H9 (cell line): ENCODE measurements around the gene COPS6. TPM values are rescaled to one million over a fixed set of nuclear protein-coding genes. Genes with fewer than 3 reads are reported as not detected.

Source experiments
- DNase-seq: peaks from one replicate; pipeline ENCODE4 v3.0.0-alpha.2; 2017
- H2AFZ ChIP-seq: one replicate; pipeline ENCODE4 v1.6.1; 2013; ENCODE audit warnings: mild to moderate bottlenecking, low read length, control low read depth, moderate library complexity
- H2AK5ac ChIP-seq: 2 replicates; pipeline ENCODE4 v1.6.1; 2013; ENCODE audit warnings: low read length, control low read depth, mixed read lengths; ENCODE audit not compliant: insufficient read length
- H2BK120ac ChIP-seq: one replicate; pipeline ENCODE4 v1.6.1; 2013; ENCODE audit warnings: low read depth, mild to moderate bottlenecking, low read length, control low read depth, inconsistent platforms; ENCODE audit not compliant: poor library complexity, severe bottlenecking
- H2BK12ac ChIP-seq: 2 replicates; pipeline ENCODE4 v1.6.1; 2013; ENCODE audit warnings: low read length, control low read depth, mixed read lengths, low read depth; ENCODE audit not compliant: insufficient read length
- H2BK15ac ChIP-seq: 2 replicates; pipeline ENCODE4 v1.6.1; 2013; ENCODE audit warnings: low read depth, low read length, control low read depth
- H2BK20ac ChIP-seq: one replicate; pipeline ENCODE4 v1.6.1; 2013; ENCODE audit warnings: low read depth, mild to moderate bottlenecking, low read length, control low read depth, inconsistent platforms; ENCODE audit not compliant: poor library complexity, severe bottlenecking
- H2BK5ac ChIP-seq: 2 replicates; pipeline ENCODE4 v1.6.1; 2013; ENCODE audit warnings: low read length, control low read depth, mixed read lengths; ENCODE audit not compliant: insufficient read length
- H3K14ac ChIP-seq: 2 replicates; pipeline ENCODE4 v1.6.1; 2013; ENCODE audit warnings: low read length, control low read depth; ENCODE audit not compliant: insufficient read depth
- H3K18ac ChIP-seq: 2 replicates; pipeline ENCODE4 v1.6.1; 2013; ENCODE audit warnings: low read depth, mild to moderate bottlenecking, mixed read lengths, low read length, control low read depth; ENCODE audit not compliant: insufficient read length
- H3K23ac ChIP-seq: 2 replicates; pipeline ENCODE4 v1.6.1; 2013; ENCODE audit warnings: low read length, control low read depth, mixed read lengths, low read depth; ENCODE audit not compliant: insufficient read length
- H3K23me2 ChIP-seq: 2 replicates; pipeline ENCODE4 v1.6.1; 2013; ENCODE audit warnings: low read depth, mild to moderate bottlenecking, mixed read lengths, low read length, control low read depth; ENCODE audit not compliant: insufficient read length, poor library complexity, severe bottlenecking
- H3K27ac ChIP-seq: 2 replicates; pipeline ENCODE4 v1.5.1; 2013; ENCODE audit warnings: low read length, control low read depth, mixed read lengths, low read depth; ENCODE audit not compliant: insufficient read length
- H3K27me3 ChIP-seq: 2 replicates; pipeline ENCODE4 v1.6.1; 2013; ENCODE audit warnings: low read length, control low read depth, inconsistent platforms; ENCODE audit not compliant: insufficient read depth
- H3K4ac ChIP-seq: 2 replicates; pipeline ENCODE4 v1.6.1; 2013; ENCODE audit warnings: low read depth, mild to moderate bottlenecking, control low read depth, inconsistent platforms, low read length, moderate library complexity
- H3K4me1 ChIP-seq: 2 replicates; pipeline ENCODE4 v1.6.1; 2013; ENCODE audit warnings: low read length, control low read depth, inconsistent platforms; ENCODE audit not compliant: insufficient read depth
- H3K4me2 ChIP-seq: 2 replicates; pipeline ENCODE4 v1.6.1; 2013; ENCODE audit warnings: low read length, control low read depth, mixed read lengths; ENCODE audit not compliant: insufficient read length, insufficient read depth
- H3K56ac ChIP-seq: 2 replicates; pipeline ENCODE4 v1.6.1; 2013; ENCODE audit warnings: low read depth, mild to moderate bottlenecking, mixed read lengths, low read length, control low read depth; ENCODE audit not compliant: insufficient read length
- H3K79me1 ChIP-seq: 2 replicates; pipeline ENCODE4 v1.6.1; 2013; ENCODE audit warnings: low read depth, mild to moderate bottlenecking, moderate library complexity, low read length, control low read depth, inconsistent platforms; ENCODE audit not compliant: insufficient read depth, poor library complexity, severe bottlenecking
- H3K79me2 ChIP-seq: 2 replicates; pipeline ENCODE4 v1.6.1; 2013; ENCODE audit warnings: low read length, control low read depth, inconsistent platforms; ENCODE audit not compliant: insufficient read depth
- H3K9ac ChIP-seq: 2 replicates; pipeline ENCODE4 v1.6.1; 2013; ENCODE audit warnings: low read length, control low read depth, mixed read lengths; ENCODE audit not compliant: insufficient read length; ENCODE audit errors: extremely low read depth
- H3K9me3 ChIP-seq: one replicate; pipeline ENCODE4 v1.6.1; 2013; ENCODE audit warnings: low read depth, low read length, inconsistent platforms; ENCODE audit not compliant: control insufficient read depth
- H3T11ph ChIP-seq: one replicate; pipeline ENCODE4 v1.6.1; 2013; ENCODE audit warnings: mild to moderate bottlenecking, low read length, control low read depth, inconsistent platforms
- H4K20me1 ChIP-seq: one replicate; pipeline ENCODE4 v1.6.1; 2013; ENCODE audit not compliant: control insufficient read depth, insufficient read length, insufficient read depth
- H4K5ac ChIP-seq: 2 replicates; pipeline ENCODE4 v1.6.1; 2013; ENCODE audit warnings: low read depth, mild to moderate bottlenecking, mixed read lengths, low read length, control low read depth; ENCODE audit not compliant: insufficient read length
- H4K8ac ChIP-seq: replicated peaks from 2 replicates; pipeline ENCODE4 v1.6.1; 2013; ENCODE audit warnings: low read length, control low read depth, mixed read lengths, low read depth; ENCODE audit not compliant: insufficient read length
- H4K91ac ChIP-seq: 2 replicates; pipeline ENCODE4 v1.6.1; 2013; ENCODE audit warnings: low read depth, mild to moderate bottlenecking, moderate library complexity, mixed read lengths, low read length, control low read depth; ENCODE audit not compliant: insufficient read length
- H3K27ac Mint-ChIP-seq, 3 experiments: 2 replicates in 2 of 3; 3 replicates in 1 of 3; pipeline ENCODE4 v1.8.0; 2020 to 2021; ENCODE audit warnings: mixed read lengths in 3 of 3, mild to moderate bottlenecking in 1 of 3, moderate library complexity in 1 of 3
- H3K27me3 Mint-ChIP-seq: 2 replicates; pipeline ENCODE4 v1.8.0; 2021; ENCODE audit warnings: low read depth, mild to moderate bottlenecking, moderate library complexity, mixed read lengths
- H3K36me3 Mint-ChIP-seq, 3 experiments: 2 replicates in 2 of 3; 3 replicates in 1 of 3; pipeline ENCODE4 v1.8.0; 2020 to 2021; ENCODE audit warnings: low read depth in 3 of 3, mixed read lengths in 3 of 3; ENCODE audit not compliant: insufficient read depth in 1 of 3
- H3K4me1 Mint-ChIP-seq, 2 experiments: 2 replicates each; pipeline ENCODE4 v1.8.0; 2020; ENCODE audit warnings: mixed read lengths in 2 of 2
- H3K4me3 Mint-ChIP-seq, 2 experiments: 2 replicates in 1 of 2; 3 replicates in 1 of 2; pipeline ENCODE4 v1.8.0; 2020 to 2021; ENCODE audit warnings: mild to moderate bottlenecking in 2 of 2, mixed read lengths in 2 of 2, moderate library complexity in 1 of 2
- H3K9me3 Mint-ChIP-seq, 2 experiments: 2 replicates in 1 of 2; 3 replicates in 1 of 2; pipeline ENCODE4 v1.8.0; 2020; ENCODE audit warnings: mild to moderate bottlenecking in 2 of 2, mixed read lengths in 2 of 2, moderate library complexity in 1 of 2
- CTCF ChIP-seq: fragments of 200-600 bp; sonication (generic); conservative IDR thresholded peaks from 3 replicates; pipeline ENCODE4 v1.8.0; 2021; ENCODE audit warnings: antibody characterized with exemption, mild to moderate bottlenecking
- WGBS: extraction: QIAGEN DNeasy Blood & Tissue Kit; methylation state at CpG from one replicate; pipeline ENCODE4 v1.1.7; 2013; ENCODE audit warnings: missing lambda C conversion rate, low lambda C conversion rate, mixed read lengths; ENCODE audit not compliant: insufficient read length; ENCODE audit errors: extremely low coverage; 5-methylcytosine and 5-hydroxymethylcytosine counted together
- total RNA-seq: library from RNA; stranded (reverse); gene quantifications from 2 replicates; pipeline ENCODE4 v1.2.1, GENCODE V29; 2021

COPS6 gene
- total RNA-seq, 1 experiment from 2014 or later: 140 TPM

GRCh38 chr7:100082978-100083377, 5.8 kb upstream of the COPS6 start:
- peaks cover 6% of the 10 kb centered on the region for H3K23me2 ChIP-seq
- no peak overlapping the region for H2BK5ac ChIP-seq
- no CpG with 5 or more reads among the region's 4 CpGs for WGBS
- peaks cover 3% of the 10 kb centered on the region; the same call in 1 of the 2 replicates for H3K4me1 ChIP-seq
- peak overlapping the region; percentile 90 to 99 (median 94); a peak in 5 of 7 replicates for H3K27ac Mint-ChIP-seq
- no peak overlapping the region for H3K27ac ChIP-seq
- H4K8ac ChIP-seq: no peak overlapping the region
- peak overlapping the region; percentile 40 for H3K18ac ChIP-seq
- H2BK15ac ChIP-seq: no peak overlapping the region
- H3K14ac ChIP-seq: no peak overlapping the region
- no peak overlapping the region for H3K4ac ChIP-seq
- no peak overlapping the region for H2AFZ ChIP-seq
- H3K56ac ChIP-seq: no peak overlapping the region
- H3K4me2 ChIP-seq: peak overlapping the region; percentile 4
- no peaks in the 10 kb centered on the region for H4K20me1 ChIP-seq
- no peaks in the 10 kb centered on the region for H3K9me3 ChIP-seq
- no peak overlapping the region for H2AK5ac ChIP-seq
- H3T11ph ChIP-seq: no peak overlapping the region
- no peaks in the 10 kb centered on the region for H3K79me1 ChIP-seq
- H3K27me3 Mint-ChIP-seq: no peaks in the 10 kb centered on the region; the same call in 1 of the 2 replicates
- no peak for DNase-seq
- peak overlapping the region; percentile 91 to 98; a peak in 4 of 5 replicates for H3K4me3 Mint-ChIP-seq
- no peak overlapping the region for H2BK20ac ChIP-seq
- H4K5ac ChIP-seq: no peak overlapping the region
- peaks cover 28% of the 10 kb centered on the region for H3K79me2 ChIP-seq
- no peak for TF ChIP-seq CTCF
- H4K91ac ChIP-seq: no peak overlapping the region
- no peak overlapping the region for H3K9ac ChIP-seq
- H3K36me3 Mint-ChIP-seq: peaks cover 29 to 30% (median 30%) of the 10 kb centered on the region in 3 experiments
- H2BK12ac ChIP-seq: no peak overlapping the region
- no peaks in the 10 kb centered on the region for H3K27me3 ChIP-seq
- H3K23ac ChIP-seq: no peak overlapping the region
- H2BK120ac ChIP-seq: no peak overlapping the region
- peaks cover 0 to 20% of the 10 kb centered on the region in 2 experiments; a peak in 4 of 5 replicates for H3K9me3 Mint-ChIP-seq
- peaks cover 15 to 27% of the 10 kb centered on the region in 2 experiments for H3K4me1 Mint-ChIP-seq
